OCI-M1 (cell line): ENCODE results near the gene RRP9.
"Not testable (repeated sequence)": the region's sequence is repeated elsewhere in the genome, so short reads cannot be mapped to it uniquely, and the experiment has no call there.

Experiments used
- DNase-seq: peaks from one replicate; lab custom pipeline; 2025; lab: John Stamatoyannopoulos, UW

RRP9 gene, protein sequence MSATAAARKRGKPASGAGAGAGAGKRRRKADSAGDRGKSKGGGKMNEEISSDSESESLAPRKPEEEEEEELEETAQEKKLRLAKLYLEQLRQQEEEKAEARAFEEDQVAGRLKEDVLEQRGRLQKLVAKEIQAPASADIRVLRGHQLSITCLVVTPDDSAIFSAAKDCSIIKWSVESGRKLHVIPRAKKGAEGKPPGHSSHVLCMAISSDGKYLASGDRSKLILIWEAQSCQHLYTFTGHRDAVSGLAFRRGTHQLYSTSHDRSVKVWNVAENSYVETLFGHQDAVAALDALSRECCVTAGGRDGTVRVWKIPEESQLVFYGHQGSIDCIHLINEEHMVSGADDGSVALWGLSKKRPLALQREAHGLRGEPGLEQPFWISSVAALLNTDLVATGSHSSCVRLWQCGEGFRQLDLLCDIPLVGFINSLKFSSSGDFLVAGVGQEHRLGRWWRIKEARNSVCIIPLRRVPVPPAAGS

DNA sequence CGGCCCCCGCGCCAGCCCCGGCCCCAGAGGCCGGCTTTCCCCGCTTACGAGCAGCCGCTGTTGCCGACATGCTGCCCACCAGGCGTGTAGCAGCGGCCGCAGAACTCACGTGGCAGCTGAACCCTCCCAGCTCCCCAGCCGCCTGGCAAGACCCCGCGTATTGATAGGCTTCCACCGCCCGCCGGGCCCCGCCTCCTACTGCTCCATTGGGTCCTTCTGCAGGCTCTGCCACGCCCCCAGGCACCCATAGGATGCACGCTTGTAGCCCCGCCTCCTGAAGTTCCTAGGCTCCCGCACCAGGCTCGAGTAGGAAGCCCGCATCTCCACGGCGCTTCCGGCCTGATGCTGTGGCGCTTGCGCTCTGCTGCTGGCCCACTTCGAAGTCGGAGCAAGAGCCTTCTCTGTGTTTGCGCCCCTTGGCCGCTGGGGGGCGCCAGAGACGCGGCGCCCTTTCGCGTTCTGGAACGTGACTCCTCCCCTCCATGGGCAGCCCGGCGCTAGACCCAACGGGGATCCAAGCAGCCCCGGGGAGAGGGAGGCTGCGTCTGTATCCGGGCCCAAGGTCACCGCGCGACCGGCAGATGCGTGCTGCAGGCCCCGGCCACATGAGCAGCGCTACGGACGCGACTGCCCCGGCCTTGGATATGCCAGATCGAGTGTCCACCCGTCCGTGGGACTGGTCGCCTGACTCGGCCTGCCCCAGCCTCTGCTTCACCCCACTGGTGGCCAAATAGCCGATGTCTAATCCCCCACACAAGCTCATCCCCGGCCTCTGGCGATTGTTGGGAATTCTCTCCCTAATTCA, at the start of gene RRP9, which contains the start of gene PARP3:
Gene RRP9, minus strand, starts transcription at position 107 of the 805 bp plus-strand sequence. Its CDS starts 37 bp downstream, at position 70.
Gene PARP3, plus strand, starts transcription at position 566 of the 805 bp plus-strand sequence. CDS start 993 bp downstream, outside the sequence.
- peak; percentile 99 for DNase-seq

DNA sequence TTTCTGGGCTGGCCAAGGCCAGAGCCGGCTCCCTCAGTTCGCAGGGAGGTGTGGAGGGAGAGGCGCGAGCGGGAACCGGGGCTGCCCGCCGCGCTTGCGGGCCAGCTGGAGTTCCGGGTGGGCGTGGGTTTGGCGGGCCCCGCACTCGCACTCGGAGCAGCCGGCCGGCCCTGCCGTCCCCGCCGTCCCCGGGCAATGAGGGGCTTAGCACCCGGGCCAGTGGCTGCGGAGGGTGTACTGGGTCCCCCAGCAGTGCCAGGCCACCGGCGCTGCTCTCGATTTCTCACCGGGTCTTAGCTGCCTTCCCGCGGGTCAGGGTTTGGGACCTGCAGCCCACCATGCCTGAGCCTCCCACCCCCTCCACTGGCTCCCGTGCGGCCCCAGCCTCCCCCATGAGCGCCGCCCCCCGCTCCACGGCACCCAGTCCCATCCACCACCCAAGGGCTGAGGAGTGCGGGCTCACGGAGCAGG, 48.8 kb upstream of the RRP9 start:
- DNase-seq = not testable (repeated sequence)

DNA sequence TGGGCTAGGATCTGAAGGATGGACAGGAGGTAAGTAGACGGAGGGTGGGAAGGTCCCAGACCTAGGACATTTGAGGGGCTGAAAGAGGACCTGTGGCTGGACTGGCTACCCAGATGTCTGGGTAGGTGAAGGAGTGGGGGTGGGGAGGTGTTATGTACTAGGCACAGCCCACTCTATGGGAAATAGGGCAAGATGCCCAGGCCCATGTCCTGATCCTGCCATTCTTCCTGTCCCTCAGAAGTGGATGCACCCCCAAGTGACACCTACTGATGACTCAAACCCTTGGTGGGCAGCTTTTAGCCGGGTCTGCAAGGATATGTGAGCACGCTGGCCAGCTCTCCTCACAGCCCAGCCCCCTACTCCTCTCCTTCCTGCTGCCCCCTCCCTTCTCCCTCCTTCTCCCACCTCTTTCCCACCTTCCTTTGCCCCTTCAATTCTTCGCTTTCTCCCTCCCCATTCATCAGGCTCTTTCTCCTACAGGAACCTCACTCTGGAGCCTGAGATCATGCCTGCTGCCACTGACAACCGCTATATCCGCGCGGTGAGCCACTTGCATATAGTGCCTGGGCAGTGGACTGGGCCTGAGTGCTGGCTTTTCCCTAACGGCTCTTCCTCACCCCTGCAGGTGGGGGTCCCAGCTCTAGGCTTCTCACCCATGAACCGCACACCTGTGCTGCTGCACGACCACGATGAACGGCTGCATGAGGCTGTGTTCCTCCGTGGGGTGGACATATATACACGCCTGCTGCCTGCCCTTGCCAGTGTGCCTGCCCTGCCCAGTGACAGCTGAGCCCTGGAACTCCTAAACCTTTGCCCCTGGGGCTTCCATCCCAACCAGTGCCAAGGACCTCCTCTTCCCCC, 46.8 kb upstream of the RRP9 start:
- no peak for DNase-seq

DNA sequence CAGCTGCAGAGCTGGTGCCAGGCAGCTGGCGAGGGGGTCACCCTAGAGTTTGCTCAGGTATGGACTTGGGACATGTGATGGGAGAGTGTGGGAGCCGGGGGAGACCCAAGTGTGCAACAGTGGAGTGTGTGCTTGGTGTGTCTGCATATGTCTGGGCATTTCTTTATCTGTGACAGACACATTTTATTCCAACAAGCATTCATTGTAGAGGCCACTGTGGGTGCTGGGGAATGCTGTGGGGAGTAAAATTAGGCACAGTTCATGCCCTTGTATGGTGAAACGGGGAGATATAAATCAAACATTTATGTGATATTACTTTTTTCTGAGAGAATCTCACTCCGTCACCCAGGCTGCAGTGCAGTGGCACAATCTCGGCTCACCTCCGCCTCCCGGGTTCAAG, 45.9 kb upstream of the RRP9 start:
- no peak for DNase-seq

DNA sequence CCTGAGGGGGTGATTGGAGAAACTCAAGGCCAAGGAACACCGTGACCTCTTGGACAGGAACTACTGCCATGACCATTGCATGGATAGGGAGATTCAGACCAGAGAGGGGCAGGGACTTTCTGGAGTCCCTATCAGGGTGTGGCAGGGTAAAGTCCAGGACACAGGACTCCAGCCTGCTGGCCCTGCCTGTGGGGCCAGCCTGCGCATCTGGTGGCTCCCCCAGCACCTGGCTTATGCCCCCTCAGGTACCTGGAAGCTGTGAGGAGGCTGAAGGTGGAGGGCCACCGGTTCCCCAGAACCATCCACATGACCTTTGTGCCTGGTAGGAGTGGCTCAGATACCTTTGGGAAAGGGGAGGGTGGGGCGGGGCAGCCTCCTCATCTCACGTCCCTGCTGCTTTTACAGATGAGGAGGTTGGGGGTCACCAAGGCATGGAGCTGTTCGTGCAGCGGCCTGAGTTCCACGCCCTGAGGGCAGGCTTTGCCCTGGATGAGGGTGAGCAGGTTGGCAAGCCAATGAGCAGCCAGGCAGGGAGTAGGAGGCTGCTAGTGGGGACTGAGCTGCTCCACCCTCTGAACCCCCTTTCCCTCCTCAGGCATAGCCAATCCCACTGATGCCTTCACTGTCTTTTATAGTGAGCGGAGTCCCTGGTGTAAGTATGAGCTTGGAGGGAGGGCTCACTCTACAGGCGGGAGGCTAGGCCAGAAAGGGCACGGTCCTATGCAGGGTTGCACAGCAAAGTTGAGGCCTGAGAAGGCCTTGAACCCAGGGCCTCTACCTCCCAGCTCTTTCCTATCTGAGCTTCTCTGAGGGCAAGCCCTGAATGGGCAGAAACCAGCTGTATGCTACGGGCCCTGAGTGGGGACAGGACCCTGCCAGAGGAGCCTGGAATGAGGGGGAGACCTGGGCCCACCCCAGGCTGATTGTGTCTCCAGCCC, 44.6 kb upstream of the RRP9 start:
- no peak for DNase-seq

DNA sequence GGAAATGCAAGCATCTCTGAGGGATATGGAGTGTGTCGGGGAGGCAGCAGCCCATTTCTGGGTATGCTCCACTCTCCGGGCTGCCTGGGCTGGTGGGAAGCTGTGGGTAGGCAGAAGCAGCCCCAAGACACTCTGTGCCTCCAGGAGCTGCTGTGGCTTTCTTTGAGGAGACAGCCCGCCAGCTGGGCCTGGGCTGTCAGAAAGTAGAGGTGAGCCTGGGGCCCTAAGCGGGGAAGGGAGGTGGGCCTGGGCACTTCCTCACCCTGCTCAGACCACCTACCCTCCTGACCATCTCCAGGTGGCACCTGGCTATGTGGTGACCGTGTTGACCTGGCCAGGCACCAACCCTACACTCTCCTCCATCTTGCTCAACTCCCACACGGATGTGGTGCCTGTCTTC, 43.4 kb upstream of the RRP9 start:
- DNase-seq = no peak

DNA sequence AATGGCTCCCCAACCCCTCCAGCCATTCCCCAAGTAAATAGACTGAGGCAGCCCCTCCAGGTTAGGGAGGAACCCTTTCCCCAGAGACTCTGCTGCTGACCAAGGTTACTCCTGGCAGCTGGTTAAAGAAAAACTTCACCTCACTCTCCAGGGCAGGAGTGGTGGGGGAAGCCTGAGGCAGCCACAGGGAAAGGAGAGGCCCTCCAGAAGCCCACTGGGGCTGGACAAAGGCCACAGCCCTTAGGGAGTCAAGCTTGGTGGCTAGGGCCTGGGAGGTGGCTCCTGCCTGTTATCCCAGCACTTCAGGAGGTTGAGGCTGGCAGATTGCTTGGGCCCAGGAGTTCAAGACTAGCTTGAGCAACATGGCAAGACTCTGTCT, 42.6 kb upstream of the RRP9 start:
- no peak for DNase-seq

DNA sequence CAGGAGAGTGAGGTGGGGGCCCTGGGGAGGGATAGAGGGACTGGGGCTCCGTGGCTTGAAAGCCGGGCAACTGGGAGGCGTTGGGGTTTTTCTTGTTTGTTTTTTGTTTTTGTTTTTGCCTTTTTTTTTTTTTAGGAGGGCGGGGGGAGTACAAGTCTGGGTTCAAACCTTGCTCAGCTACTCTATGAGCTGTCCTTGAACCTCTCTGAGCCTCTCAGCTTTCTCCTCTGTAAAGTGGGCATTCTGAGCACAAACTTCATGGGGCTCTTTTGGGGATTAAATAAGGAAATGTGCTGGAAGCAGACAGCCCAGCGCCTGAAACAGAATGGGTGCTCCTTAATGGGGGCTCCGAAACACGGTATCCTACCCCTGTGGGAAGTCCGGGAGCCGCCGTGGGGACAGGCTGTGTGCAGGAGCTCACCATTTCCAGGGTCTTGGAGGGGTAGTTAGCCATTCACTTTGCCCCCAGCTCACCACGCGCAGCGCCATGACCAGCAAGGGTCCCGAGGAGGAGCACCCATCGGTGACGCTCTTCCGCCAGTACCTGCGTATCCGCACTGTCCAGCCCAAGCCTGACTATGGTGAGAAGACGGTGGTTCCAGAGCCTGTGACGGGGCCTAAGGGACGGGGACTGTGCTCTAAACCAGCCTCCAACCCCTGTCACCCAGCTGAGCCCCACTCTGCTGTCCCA, 42.0 kb upstream of the RRP9 start:
- DNase-seq = no peak

DNA sequence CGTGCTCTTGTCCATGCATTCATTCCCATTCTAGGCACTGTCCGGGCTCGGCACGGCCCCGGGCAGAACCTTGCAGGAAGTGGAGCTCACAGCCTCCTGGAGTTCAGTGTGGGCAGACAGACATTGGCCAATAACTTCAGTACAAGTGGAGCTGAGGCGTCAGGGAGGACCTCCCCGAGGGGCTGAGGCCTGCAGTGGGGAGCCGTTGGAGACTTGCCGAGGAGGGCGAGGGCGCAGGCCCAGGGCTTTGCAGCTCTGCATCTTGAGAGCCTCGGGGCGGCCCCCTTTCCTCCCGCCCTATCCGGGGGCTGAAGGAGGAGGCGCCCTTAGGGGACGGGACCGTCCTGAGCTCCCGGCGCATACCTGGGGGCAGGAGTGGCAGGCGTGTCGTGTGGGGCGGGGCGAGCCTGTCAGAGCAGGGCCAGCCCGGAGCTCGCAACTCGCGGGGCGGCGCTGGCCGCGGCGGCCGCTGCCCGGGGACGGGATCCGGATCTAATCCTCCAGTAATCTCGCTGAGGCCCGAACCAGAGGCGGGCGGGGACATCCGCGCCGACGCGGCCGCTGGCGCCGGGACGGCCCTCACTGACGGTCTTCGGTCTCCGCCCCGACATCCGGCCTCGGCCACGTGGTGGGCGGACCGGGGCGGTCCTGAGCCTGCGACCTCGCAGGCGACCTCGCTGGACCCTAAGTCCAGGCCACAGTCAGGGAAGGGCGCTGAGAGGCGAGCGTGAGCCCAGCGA, 41.3 kb upstream of the RRP9 start, which contains the start of gene ACY1:
Gene ACY1, plus strand, starts transcription at position 698 of the 740 bp plus-strand sequence. CDS start 530 bp downstream, outside the sequence.
- peak; percentile 85 for DNase-seq

DNA sequence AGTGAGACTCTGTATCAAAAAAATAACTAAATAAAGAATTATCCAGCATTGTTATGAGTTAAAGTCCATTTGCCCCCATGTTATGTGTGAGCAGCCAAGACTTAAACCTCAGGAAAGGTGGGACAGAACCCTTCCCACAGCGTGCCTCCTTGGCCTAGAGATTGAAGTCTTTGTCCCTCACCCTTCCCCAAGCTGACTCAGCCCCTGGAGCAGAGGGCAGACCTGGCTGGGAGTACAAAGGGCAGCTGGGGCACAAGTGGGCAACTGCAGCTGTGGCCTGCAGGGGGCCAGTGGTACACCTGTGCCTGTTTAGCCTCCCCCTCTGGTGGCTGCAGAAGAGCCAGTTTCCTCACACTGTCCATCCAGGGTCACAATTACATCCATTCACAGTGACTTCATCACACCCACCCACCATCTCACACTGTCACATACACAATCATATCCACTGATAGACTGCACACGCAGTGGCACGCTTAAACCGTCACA, 40.7 kb upstream of the RRP9 start:
- peak; percentile 63 for DNase-seq

DNA sequence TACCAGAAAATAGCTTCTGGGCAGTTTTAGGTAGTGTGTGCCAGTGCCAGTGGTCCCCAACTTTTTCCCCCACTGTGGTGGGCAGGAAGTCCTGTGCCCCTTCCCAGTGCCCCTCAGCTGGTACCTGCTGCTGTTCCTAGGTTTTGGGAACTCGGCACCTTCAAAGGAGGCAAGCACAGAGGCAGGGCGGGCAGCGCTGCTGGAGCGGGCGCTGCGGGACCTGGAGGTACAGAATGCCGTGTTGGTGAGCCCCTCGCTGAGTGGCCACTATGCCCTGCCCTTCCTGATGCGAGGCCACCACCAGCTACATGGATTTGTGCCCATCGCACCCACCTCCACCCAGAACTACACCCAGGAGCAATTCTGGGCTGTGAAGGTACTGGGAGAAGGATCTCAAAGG, 38.5 kb upstream of the RRP9 start:
- no peak for DNase-seq

DNA sequence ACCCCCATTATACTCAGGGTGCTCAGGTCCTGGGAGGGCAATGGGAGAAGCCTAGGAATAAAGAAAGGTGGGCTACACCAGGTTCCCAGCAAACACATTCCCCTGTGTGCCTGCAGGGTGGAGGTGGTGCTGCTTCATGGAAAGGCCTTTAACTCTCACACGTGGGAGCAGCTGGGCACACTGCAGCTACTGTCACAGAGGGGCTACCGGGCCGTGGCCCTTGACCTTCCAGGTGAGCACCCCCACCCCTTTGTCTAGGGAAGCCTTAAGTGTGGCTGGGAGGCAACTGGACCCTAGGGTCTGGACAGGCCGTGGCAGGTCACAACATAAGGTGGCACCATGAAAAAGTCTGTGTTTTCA, 36.4 kb upstream of the RRP9 start:
- no peak for DNase-seq

DNA sequence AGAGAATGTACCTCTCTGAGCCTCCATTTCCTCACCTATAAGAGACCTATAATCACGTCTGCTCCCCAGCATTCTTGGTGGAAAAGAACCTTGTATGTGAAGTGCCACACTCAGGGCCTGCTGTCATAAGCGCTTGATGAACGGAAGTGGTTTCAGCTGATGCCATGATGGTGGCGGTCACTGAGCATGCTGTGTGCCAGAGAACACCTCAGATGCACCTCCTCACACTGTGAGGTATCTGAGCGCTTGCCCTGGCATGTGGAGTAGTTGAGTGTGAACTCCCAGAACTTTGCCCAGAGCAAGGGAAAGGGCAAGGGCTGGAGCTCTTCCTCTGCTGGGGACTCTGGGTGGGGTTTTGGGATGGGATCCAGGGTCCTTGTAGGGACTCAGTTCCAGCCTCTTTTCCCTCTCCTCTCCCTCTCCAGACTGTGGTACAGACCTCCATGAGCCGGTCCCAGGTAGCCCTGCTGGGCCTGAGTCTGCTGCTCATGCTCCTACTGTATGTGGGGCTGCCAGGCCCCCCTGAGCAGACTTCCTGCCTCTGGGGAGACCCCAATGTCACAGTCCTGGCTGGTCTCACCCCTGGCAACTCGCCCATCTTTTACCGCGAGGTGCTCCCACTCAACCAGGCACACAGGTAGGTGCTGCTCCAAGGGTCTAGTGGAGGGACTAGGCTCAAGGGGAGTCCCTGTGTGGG, 35.9 kb upstream of the RRP9 start:
- no peak for DNase-seq

DNA sequence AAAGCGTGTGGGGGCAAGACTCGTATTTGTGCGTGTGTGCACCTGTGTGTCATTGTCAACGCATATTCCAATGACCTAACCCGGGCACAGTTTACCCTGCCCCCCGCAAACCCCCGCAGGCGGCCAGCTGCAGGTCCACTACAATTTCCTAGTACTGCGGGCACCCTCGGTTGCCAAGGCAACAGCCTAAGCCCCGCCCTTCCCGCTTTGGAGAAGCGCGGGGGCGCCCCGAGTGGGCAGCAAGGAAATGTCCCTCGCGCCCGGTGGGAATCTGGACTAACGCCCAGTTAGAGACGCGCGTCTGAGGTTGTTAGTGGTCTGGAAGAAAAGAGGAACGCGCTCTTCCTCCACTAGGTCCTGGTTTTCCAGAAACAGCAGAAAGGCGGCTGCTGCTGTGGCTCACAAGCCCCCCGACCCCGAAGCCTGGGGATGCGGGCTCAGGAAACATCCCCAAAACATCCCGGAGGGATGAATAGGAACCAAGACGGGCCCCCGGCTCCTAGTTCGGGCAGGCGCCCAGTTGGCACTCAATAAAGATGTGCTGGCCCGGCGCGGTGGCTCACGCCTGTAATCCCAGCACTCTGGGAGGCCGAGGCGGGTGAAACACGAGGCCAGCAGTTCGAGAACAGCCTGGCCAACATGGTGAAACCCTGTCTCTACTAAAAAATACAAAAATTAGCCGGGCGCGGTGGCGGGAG, 34.3 kb upstream of the RRP9 start:
- DNase-seq = peak; percentile 62

DNA sequence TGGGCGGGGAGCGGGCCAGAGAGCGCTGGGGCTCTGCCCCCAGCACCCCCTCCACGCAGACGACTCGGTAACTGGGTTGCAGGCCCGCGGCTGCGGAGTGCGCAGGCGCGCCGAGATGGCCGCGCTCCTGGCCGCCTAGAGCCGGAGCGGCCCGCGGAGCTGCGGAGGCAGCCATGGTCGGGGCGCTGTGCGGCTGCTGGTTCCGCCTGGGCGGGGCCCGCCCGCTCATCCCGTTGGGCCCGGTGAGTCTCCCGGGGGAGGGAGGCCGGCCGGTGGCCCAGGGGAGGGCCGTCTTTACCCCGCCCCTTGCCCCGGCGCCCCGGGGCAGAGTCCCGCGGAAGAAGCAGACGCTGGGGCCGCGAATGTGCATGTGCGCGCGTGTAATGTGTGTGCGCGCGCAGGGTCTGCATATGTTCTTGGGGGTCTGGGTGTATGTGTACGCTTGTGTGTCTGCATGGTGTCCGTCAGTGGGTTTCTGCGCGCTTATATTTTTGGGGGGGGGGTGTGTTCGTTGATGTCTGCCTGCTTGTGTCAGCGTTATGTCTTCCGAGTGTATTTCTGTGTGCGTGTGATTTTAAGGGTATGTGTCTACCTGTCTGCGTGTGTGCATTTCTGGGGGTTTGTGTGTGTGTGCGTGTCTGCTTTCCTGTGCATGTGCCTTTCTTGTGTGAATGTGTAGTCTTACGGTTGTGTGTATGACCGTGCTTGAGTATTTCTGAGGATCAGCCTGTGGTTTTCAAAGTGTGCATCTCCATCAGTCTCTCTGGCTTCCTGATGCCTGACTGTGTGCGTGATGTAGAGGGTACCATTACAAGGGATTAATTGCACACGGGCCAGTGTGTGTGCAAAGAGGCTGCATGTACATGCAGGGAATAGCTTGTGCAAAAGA, 33.5 kb upstream of the RRP9 start, which contains the start of gene ABHD14A:
Gene ABHD14A, plus strand, starts transcription at position 102 of the 889 bp plus-strand sequence. Its CDS starts 72 bp downstream, at position 174.
- peak; percentile 47 for DNase-seq

DNA sequence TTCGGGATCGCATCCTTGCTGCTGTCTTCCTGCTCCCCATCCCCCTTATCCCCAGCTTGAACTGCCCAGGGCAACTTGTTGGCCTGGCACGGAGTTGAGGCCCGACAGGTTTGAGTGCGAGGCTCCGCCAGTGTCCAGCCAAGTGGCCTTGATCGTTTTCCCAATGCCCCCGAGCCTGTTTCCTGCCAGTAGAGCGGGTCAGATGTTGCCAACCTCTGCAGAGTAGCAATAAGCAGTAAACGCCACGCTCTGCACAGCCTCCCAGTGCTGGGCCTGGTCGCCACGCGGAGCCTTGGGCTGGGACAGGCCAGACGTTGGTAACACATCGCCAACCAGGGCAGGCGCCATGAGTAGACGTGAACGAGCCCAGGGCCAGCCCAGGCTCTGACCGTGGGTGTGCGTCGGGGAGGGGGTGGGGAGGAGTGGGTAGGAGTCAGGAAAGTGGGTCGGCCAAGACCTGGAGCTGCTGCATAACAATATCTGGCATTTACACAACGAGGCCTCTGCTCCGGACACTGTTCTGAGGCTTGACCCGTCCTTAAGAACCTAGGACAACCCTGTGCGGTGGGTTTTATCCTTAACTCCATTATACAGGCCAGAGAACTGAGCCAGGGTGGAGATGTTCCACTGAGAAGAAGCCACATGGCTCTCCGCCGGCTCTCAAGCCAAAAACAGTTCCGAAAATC, 32.7 kb upstream of the RRP9 start:
- DNase-seq = no peak
